Astrocyte of the cerebellum (primary cell): Measurements from ENCODE around the gene ZYG11B.
A peak's percentile ranks its signal among the peaks of the same experiment; 100 is the strongest.
"Not testable (repeated sequence)": the region's sequence is repeated elsewhere in the genome, so short reads cannot be mapped to it uniquely, and the experiment has no call there.

Experiments used
- DNase-seq: peaks from one replicate; pipeline ENCODE4 v3.0.0-alpha.2; 2011; ENCODE audit warnings: low read depth
- H3K4me3 ChIP-seq: 2 replicates; pipeline ENCODE4 v1.5.1; 2011; ENCODE audit warnings: mild to moderate bottlenecking, low read depth, low read length, moderate library complexity
- CTCF ChIP-seq: IDR thresholded peaks from 2 replicates; pipeline ENCODE4 v1.5.1; 2012; ENCODE audit warnings: low read length, low read depth, moderate library complexity, mild to moderate bottlenecking; ENCODE audit errors: missing control alignments
- in situ Hi-C: cut with HindIII; loops from 2 replicates; pipeline ENCODE4 v1.10.0; 2017; ENCODE audit warnings: low sequenced_read_pairs

Gene ZYG11B

GRCh38 chr1:52683367-52683940 lies 42.8 kb upstream of the ZYG11B start:
- H3K4me3 ChIP-seq = no peak overlapping the region
- no peak for TF ChIP-seq CTCF
- in situ Hi-C loops = no loop called here
- no peak for DNase-seq

DNA sequence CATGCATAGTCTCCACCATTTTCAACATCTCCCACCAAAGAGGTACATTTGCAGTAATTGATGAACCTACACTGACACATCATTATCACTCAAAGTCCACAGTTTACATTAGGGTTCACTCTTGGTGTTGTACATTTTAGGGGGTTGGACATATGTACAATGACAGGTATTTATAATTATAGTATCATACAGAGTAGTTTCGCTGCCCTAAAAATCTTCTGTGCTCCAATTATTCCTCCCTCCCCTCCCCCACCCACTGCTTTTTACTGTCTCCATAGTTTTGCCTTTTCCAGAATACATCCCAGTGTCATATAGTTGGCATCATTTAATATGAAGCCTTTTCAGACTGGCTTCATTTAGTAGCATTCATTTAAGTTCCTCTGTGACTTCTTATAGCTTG lies 41.7 kb upstream of the ZYG11B start:
- DNase-seq = no peak
- in situ Hi-C loops = no loop called here
- no peak overlapping the region for H3K4me3 ChIP-seq
- TF ChIP-seq CTCF = no peak

- H3K4me3 ChIP-seq, in situ Hi-C loops: not testable (repeated sequence)
- DNase-seq = peak; percentile 43
- TF ChIP-seq CTCF = peak; percentile 74
Observed at GRCh38 chr1:52686261-52686751, 39.9 kb upstream of the ZYG11B start.

GRCh38 chr1:52686830-52687229 lies 39.4 kb upstream of the ZYG11B start:
- no peak overlapping the region for H3K4me3 ChIP-seq
- no peak for TF ChIP-seq CTCF
- in situ Hi-C loops = no loop called here
- no peak for DNase-seq

GRCh38 chr1:52691821-52692220 lies 34.4 kb upstream of the ZYG11B start:
- DNase-seq = no peak

DNA sequence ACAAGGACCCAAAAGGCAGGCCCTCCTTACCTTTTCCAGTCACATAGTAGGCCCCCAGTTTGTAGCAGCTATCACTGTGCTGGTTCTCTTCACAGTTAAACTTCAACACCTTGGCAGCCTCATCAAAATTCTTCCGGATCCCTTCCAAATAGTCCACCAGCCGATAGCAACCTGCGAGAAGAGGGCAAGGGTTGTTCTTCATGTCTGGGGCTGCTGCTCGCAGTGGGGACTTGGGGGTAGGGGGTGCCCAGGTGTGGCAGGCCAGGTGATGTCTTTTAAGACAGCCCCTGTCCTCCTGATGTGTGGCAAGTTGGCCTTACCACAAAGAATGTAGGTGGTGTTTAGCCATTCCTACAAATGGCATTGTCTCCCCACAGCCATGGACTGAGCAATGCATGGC lies 33.6 kb upstream of the ZYG11B start:
- no peak overlapping the region for H3K4me3 ChIP-seq
- no peak for TF ChIP-seq CTCF
- in situ Hi-C loops = no loop called here
- DNase-seq = no peak

More at GRCh38 chr1:52691821-52692220, 34.4 kb upstream of the ZYG11B start:
- no peak overlapping the region for H3K4me3 ChIP-seq
- TF ChIP-seq CTCF = no peak
- in situ Hi-C loops = no loop called here

DNA sequence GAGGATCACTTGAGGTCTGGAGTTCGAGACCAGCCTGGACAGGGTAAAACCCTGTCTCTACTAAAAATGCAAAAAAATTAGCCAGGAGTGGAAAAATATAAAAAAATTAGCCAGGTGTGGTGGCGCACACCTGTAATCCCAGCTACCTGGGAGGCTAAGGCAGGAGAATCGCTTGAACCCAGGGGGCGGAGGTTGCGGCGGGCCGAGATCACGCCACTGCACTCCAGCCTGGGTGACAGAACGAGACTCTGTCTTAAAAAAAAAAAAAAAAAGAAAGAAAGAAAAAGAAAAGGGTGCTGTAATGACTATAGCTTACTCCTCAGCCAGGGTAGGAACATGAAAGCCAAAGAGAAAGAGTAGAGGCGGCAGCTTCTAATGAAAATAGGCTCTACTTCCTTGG lies 32.9 kb upstream of the ZYG11B start:
- DNase-seq, H3K4me3 ChIP-seq, in situ Hi-C loops: not testable (repeated sequence)
